Lower leg skin (tissue), 4 donors: Measurements from ENCODE around the gene GALNT18. TPM values are rescaled to one million over a fixed set of nuclear protein-coding genes. Genes with fewer than 3 reads are reported as not detected.

Experiments
- DNase-seq, 2 donors: peaks; one replicate each; pipeline ENCODE4 v3.0.0-alpha.2; 2019; ENCODE audit warnings: low spot score in 2 of 2
- H3K4me3 ChIP-seq: fragments of 200-600 bp; sonication (generic); 2 replicates; pipeline ENCODE4 v1.5.1; 2017; ENCODE audit warnings: mild to moderate bottlenecking, low read depth; ENCODE audit not compliant: poor library complexity, severe bottlenecking
- CTCF ChIP-seq, 3 donors: fragments of 450-650 bp; IDR thresholded peaks; one replicate each; pipeline ENCODE4 v1.5.1; 2016; ENCODE audit warnings: antibody characterized with exemption in 3 of 3, mild to moderate bottlenecking in 3 of 3, moderate library complexity in 2 of 3
- POLR2A ChIP-seq, 2 donors: fragments of 450-650 bp; IDR thresholded peaks; one replicate each; pipeline ENCODE4 v1.6.1; 2016 to 2017; ENCODE audit warnings: antibody characterized with exemption in 2 of 2, mild to moderate bottlenecking in 1 of 2, moderate library complexity in 1 of 2
- WGBS, 2 donors: methylation state at CpG; one replicate each; pipeline ENCODE4 v1.1.5; 2018; 5-methylcytosine and 5-hydroxymethylcytosine counted together
- intact Hi-C: fragments of 100-400 bp; cut with DNase I; formaldehyde crosslinking; loops from one replicate; pipeline ENCODE4 v1.15.0; 2023; ENCODE audit warnings: low total_unique reads
- total RNA-seq, 4 donors: library from RNA; depleted of rRNA; stranded (reverse); fragments of >200 nt; gene quantifications; one replicate each; pipeline ENCODE4 v1.1.0, GENCODE V29; 2016

The GALNT18 gene
- total RNA-seq, 4 donors from 2014 or later: 11.5 to 33.0 (median 17.7) TPM

GRCh38 chr11:11532574-11532973, 89.2 kb downstream of the GALNT18 start:
- 61 to 90% methylated on average over 2 of the region's 2 CpGs for WGBS, 2 donors
- no peak for TF ChIP-seq POLR2A (IDR thresholded peaks at IDR 0.05)
- no peak for TF ChIP-seq CTCF (IDR thresholded peaks at IDR 0.05)
- no peak overlapping the region for H3K4me3 ChIP-seq
- intact Hi-C loops: no loop called here
- DNase-seq: no peak

GRCh38 chr11:11531131-11531908, 90.5 kb downstream of the GALNT18 start:
- WGBS, 2 donors: 72 to 83% methylated on average over 11 of the region's 11 CpGs
- intact Hi-C loops: no loop called here
- TF ChIP-seq CTCF (IDR thresholded peaks at IDR 0.05) (no peak), POLR2A (IDR thresholded peaks at IDR 0.05) (no peak)
- H3K4me3 ChIP-seq: no peak overlapping the region
- DNase-seq: no peak

GRCh38 chr11:11528986-11529385, 92.8 kb downstream of the GALNT18 start:
- intact Hi-C loops: no loop called here
- no peak for DNase-seq
- 57 to 100% methylated on average over 1 of the region's 1 CpG for WGBS, 2 donors
- TF ChIP-seq CTCF (IDR thresholded peaks at IDR 0.05) (no peak), POLR2A (IDR thresholded peaks at IDR 0.05) (no peak)
- no peak overlapping the region for H3K4me3 ChIP-seq

GRCh38 chr11:11525283-11525682, 96.5 kb downstream of the GALNT18 start:
- TF ChIP-seq CTCF (IDR thresholded peaks at IDR 0.05) (no peak), POLR2A (IDR thresholded peaks at IDR 0.05) (no peak)
- no peak overlapping the region for H3K4me3 ChIP-seq
- no peak for DNase-seq
- WGBS, 2 donors: 85 to 92% methylated on average over 5 of the region's 5 CpGs
- intact Hi-C loops: no loop called here

GRCh38 chr11:11524436-11525061, 97.3 kb downstream of the GALNT18 start:
- TF ChIP-seq POLR2A (IDR thresholded peaks at IDR 0.05) (no peak), CTCF (IDR thresholded peaks at IDR 0.05) (no peak)
- intact Hi-C loops: no loop called here
- no peak for DNase-seq
- 82 to 88% methylated on average over 5 of the region's 5 CpGs for WGBS, 2 donors
- no peak overlapping the region for H3K4me3 ChIP-seq
